Measurements from ENCODE around the gene CSF1.

Gene CSF1

GRCh38 chr1:109901524-109902145 lies 9.0 kb upstream of the CSF1 start:
- DNase-seq (ENCODE audit: low spot score): no peak

GRCh38 chr1:109902204-109902985 lies 8.3 kb upstream of the CSF1 start:
- DNase-seq (ENCODE audit: low spot score): no peak

GRCh38 chr1:109903376-109903930 lies 7.2 kb upstream of the CSF1 start:
- DNase-seq (ENCODE audit: low spot score): no peak

- DNase-seq (ENCODE audit: low spot score): no peak
Measured at GRCh38 chr1:109904105-109904817, 6.4 kb upstream of the CSF1 start.

GRCh38 chr1:109905491-109905890 lies 5.2 kb upstream of the CSF1 start:
- no peak for DNase-seq (ENCODE audit: low spot score)

- DNase-seq (ENCODE audit: low spot score): peak; percentile 79
Measured at GRCh38 chr1:109906160-109906838, 4.3 kb upstream of the CSF1 start.

- no peak for DNase-seq (ENCODE audit: low spot score)
Measured at GRCh38 chr1:109906839-109907180, 3.8 kb upstream of the CSF1 start.

- no peak for DNase-seq (ENCODE audit: low spot score)
Measured at GRCh38 chr1:109907190-109907774, 3.4 kb upstream of the CSF1 start.

GRCh38 chr1:109908836-109909235 lies 1.8 kb upstream of the CSF1 start:
- no peak for DNase-seq (ENCODE audit: low spot score)

GRCh38 chr1:109909561-109909960 lies 1.1 kb upstream of the CSF1 start:
- no peak for DNase-seq (ENCODE audit: low spot score)

- peak; percentile 26 for DNase-seq (ENCODE audit: low spot score)
Measured at GRCh38 chr1:109910963-109911798, 532 bp downstream of the CSF1 start.

GRCh38 chr1:109912214-109912861 lies 1.7 kb downstream of the CSF1 start:
- DNase-seq (ENCODE audit: low spot score): no peak

GRCh38 chr1:109912873-109913272 lies 2.2 kb downstream of the CSF1 start:
- no peak for DNase-seq (ENCODE audit: low spot score)

GRCh38 chr1:109913360-109913879 lies 2.8 kb downstream of the CSF1 start:
- no peak for DNase-seq (ENCODE audit: low spot score)

- DNase-seq (ENCODE audit: low spot score): no peak
Measured at GRCh38 chr1:109914587-109915240, 4.1 kb downstream of the CSF1 start.

- no peak for DNase-seq (ENCODE audit: low spot score)
Measured at GRCh38 chr1:109917051-109917767, 6.6 kb downstream of the CSF1 start.

- no peak for DNase-seq (ENCODE audit: low spot score)
Measured at GRCh38 chr1:109917768-109918606, 7.3 kb downstream of the CSF1 start.

- no peak for DNase-seq (ENCODE audit: low spot score)
Measured at GRCh38 chr1:109918671-109919070, 8.0 kb downstream of the CSF1 start.
